SK-N-SH treated with all-trans-retinoic acid at 6 μM for 48 hours (cell line): ENCODE measurements around the gene RAB6A.

ENCODE experiments used
- ARNTL ChIP-seq: fragments of 450-650 bp; formaldehyde crosslinking; IDR thresholded peaks from 2 replicates; pipeline ENCODE4 v1.5.0; 2020; ENCODE audit warnings: low read depth, mild to moderate bottlenecking, moderate library complexity, borderline replicate concordance
- PPARA ChIP-seq: fragments of 250-450 bp; sonication (Bioruptor Pico); IDR thresholded peaks from 2 replicates; pipeline ENCODE4 v1.5.0; 2020; ENCODE audit warnings: mild to moderate bottlenecking, borderline replicate concordance
- TCF4 ChIP-seq: fragments of 250-450 bp; sonication (Bioruptor Pico); IDR thresholded peaks from 2 replicates; pipeline ENCODE4 v1.8.0; 2021; ENCODE audit warnings: mild to moderate bottlenecking, moderate library complexity, borderline replicate concordance
- ZFP3 ChIP-seq: fragments of 250-450 bp; sonication (Bioruptor Pico); IDR thresholded peaks from 2 replicates; pipeline ENCODE4 v1.5.0; 2020; ENCODE audit warnings: mild to moderate bottlenecking, moderate library complexity
- ZFP30 ChIP-seq: fragments of 450-650 bp; formaldehyde crosslinking; IDR thresholded peaks from 2 replicates; pipeline ENCODE4 v1.5.0; 2022; ENCODE audit warnings: mild to moderate bottlenecking, moderate library complexity
- ZNF565 ChIP-seq: fragments of 450-650 bp; formaldehyde crosslinking; conservative IDR thresholded peaks from 2 replicates; pipeline ENCODE4 v1.5.0; 2020; ENCODE audit warnings: low read depth, mild to moderate bottlenecking, moderate library complexity
- TF ChIP-seq, protein P1 (sequence below): fragments of 250-450 bp; sonication (Bioruptor Pico); IDR thresholded peaks from 2 replicates; pipeline ENCODE4 v1.8.0; 2021; ENCODE audit warnings: low read depth, mild to moderate bottlenecking, moderate library complexity, borderline replicate concordance
- TF ChIP-seq, protein P2 (sequence below): fragments of 250-450 bp; sonication (Bioruptor Pico); IDR thresholded peaks from 2 replicates; pipeline ENCODE4 v1.8.0; 2020; ENCODE audit warnings: mild to moderate bottlenecking, moderate library complexity, borderline replicate concordance

GRCh38 chr11:73629907-73630306, 131.0 kb downstream of the RAB6A start:
- no peak for TF ChIP-seq ZFP3 (CRISPR knock-in tag)
- TF ChIP-seq ZNF565 (CRISPR knock-in tag) = no peak
- no peak for TF ChIP-seq ARNTL (CRISPR knock-in tag)
- TF ChIP-seq, protein P1, sequence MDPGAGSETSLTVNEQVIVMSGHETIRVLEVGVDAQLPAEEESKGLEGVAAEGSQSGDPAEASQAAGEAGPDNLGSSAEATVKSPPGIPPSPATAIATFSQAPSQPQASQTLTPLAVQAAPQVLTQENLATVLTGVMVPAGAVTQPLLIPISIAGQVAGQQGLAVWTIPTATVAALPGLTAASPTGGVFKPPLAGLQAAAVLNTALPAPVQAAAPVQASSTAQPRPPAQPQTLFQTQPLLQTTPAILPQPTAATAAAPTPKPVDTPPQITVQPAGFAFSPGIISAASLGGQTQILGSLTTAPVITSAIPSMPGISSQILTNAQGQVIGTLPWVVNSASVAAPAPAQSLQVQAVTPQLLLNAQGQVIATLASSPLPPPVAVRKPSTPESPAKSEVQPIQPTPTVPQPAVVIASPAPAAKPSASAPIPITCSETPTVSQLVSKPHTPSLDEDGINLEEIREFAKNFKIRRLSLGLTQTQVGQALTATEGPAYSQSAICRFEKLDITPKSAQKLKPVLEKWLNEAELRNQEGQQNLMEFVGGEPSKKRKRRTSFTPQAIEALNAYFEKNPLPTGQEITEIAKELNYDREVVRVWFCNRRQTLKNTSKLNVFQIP = no peak
- TF ChIP-seq, protein P2, sequence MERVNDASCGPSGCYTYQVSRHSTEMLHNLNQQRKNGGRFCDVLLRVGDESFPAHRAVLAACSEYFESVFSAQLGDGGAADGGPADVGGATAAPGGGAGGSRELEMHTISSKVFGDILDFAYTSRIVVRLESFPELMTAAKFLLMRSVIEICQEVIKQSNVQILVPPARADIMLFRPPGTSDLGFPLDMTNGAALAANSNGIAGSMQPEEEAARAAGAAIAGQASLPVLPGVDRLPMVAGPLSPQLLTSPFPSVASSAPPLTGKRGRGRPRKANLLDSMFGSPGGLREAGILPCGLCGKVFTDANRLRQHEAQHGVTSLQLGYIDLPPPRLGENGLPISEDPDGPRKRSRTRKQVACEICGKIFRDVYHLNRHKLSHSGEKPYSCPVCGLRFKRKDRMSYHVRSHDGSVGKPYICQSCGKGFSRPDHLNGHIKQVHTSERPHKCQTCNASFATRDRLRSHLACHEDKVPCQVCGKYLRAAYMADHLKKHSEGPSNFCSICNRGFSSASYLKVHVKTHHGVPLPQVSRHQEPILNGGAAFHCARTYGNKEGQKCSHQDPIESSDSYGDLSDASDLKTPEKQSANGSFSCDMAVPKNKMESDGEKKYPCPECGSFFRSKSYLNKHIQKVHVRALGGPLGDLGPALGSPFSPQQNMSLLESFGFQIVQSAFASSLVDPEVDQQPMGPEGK (CRISPR knock-in tag) = no peak
- TF ChIP-seq TCF4 = no peak
- no peak for TF ChIP-seq PPARA (CRISPR knock-in tag)
- no peak for TF ChIP-seq ZFP30 (CRISPR knock-in tag)
